IMR-90 (cell line): ENCODE results near the gene FOSB. TPM values are rescaled to one million over a fixed set of nuclear protein-coding genes. Genes with fewer than 3 reads are reported as not detected.

Experiments used
- ATAC-seq: fragments of 200-7000 bp; cut with Tn5 transposase; 2 replicates; pipeline ENCODE4 v1.9.1; 2020; ENCODE audit warnings: low read depth, mild to moderate bottlenecking, moderate library complexity
- BruUV-seq: library from RNA; stranded (reverse); fragments of 400-500 nt; replicated peaks from 2 replicates; lab custom pipeline; 2021; lab: Mats Ljungman, UMichigan
- CTCF ChIA-PET: fragments of 300-600 bp; formaldehyde crosslinking; extraction: SDS; loops from one replicate; lab custom pipeline; 2021; ENCODE audit warnings: antibody characterized with exemption; lab: Yijun Ruan, JAX
- POLR2A ChIA-PET: fragments of 300-600 bp; sonication (Branson Sonifier 250); formaldehyde crosslinking; loops from one replicate; lab custom pipeline; 2022; ENCODE audit warnings: antibody characterized with exemption; ENCODE audit not compliant: unreplicated experiment; lab: Charles Lee
- DNase-seq: peaks from one replicate; pipeline ENCODE4 v3.0.0; 2013
- H2AFZ ChIP-seq: replicated peaks from 2 replicates; pipeline ENCODE3; 2013; ENCODE audit warnings: low read length, mild to moderate bottlenecking; ENCODE audit not compliant: poor library complexity
- H2AK5ac ChIP-seq: 2 replicates; pipeline ENCODE4 v1.6.1; 2013; ENCODE audit warnings: low read depth, low read length, inconsistent platforms
- H2AK9ac ChIP-seq: replicated peaks from 2 replicates; pipeline ENCODE3; 2013; ENCODE audit warnings: mild to moderate bottlenecking, low read depth, low read length, moderate library complexity; ENCODE audit not compliant: poor library complexity
- H2BK120ac ChIP-seq: 2 replicates; pipeline ENCODE4 v1.6.1; 2013; ENCODE audit warnings: low read depth, low read length, inconsistent platforms
- H2BK15ac ChIP-seq: 3 replicates; pipeline ENCODE4 v1.6.1; 2013; ENCODE audit warnings: low read depth, low read length, inconsistent platforms
- H2BK20ac ChIP-seq: 2 replicates; pipeline ENCODE4 v1.6.1; 2013; ENCODE audit warnings: low read depth, mild to moderate bottlenecking, inconsistent platforms, low read length, moderate library complexity
- H2BK5ac ChIP-seq: 2 replicates; pipeline ENCODE4 v1.6.1; 2013; ENCODE audit warnings: mild to moderate bottlenecking, low read depth, low read length, inconsistent platforms; ENCODE audit not compliant: poor library complexity, severe bottlenecking
- H3K14ac ChIP-seq: replicated peaks from 2 replicates; pipeline ENCODE4 v1.6.1; 2013; ENCODE audit warnings: low read depth, low read length, inconsistent platforms
- H3K18ac ChIP-seq: 2 replicates; pipeline ENCODE4 v1.6.1; 2013; ENCODE audit warnings: low read depth, low read length, control low read depth
- H3K23ac ChIP-seq: 2 replicates; pipeline ENCODE4 v1.6.1; 2013; ENCODE audit warnings: low read depth, low read length, inconsistent platforms
- H3K27ac ChIP-seq: 2 replicates; pipeline ENCODE4 v1.5.1; 2013; ENCODE audit warnings: mild to moderate bottlenecking, control low read depth, low read length; ENCODE audit not compliant: insufficient read depth
- H3K27me3 ChIP-seq: 2 replicates; pipeline ENCODE4 v1.6.1; 2013; ENCODE audit warnings: low read length; ENCODE audit not compliant: control insufficient read depth, insufficient read depth
- H3K36me3 ChIP-seq: 2 replicates; pipeline ENCODE4 v1.6.1; 2013; ENCODE audit warnings: low read length, mixed read lengths; ENCODE audit not compliant: control insufficient read depth, insufficient read depth
- H3K4ac ChIP-seq: 2 replicates; pipeline ENCODE4 v1.6.1; 2013; ENCODE audit warnings: low read depth, low read length, inconsistent platforms
- H3K4me1 ChIP-seq: 2 replicates; pipeline ENCODE4 v1.6.1; 2013; ENCODE audit warnings: low read length, mixed read lengths; ENCODE audit not compliant: control insufficient read depth, insufficient read depth
- H3K4me2 ChIP-seq: 2 replicates; pipeline ENCODE4 v1.6.1; 2013; ENCODE audit warnings: low read depth, mild to moderate bottlenecking, control low read depth, low read length, moderate library complexity
- H3K4me3 ChIP-seq: 2 replicates; pipeline ENCODE4 v1.5.1; 2013; ENCODE audit warnings: low read depth, mild to moderate bottlenecking, control low read depth, low read length, moderate library complexity; ENCODE audit not compliant: insufficient read depth
- H3K56ac ChIP-seq: 2 replicates; pipeline ENCODE4 v1.6.1; 2013; ENCODE audit warnings: low read length, inconsistent platforms; ENCODE audit not compliant: insufficient read depth; ENCODE audit errors: extremely low read depth
- H3K79me1 ChIP-seq, 2 experiments: 2 replicates each; pipeline ENCODE4 v1.6.1; 2013; ENCODE audit warnings: low read length in 2 of 2, inconsistent platforms in 1 of 2, low read depth in 1 of 2
- H3K9ac ChIP-seq: 2 replicates; pipeline ENCODE4 v1.6.1; 2013; ENCODE audit warnings: low read depth, low read length, control low read depth
- H3K9me1 ChIP-seq: 2 replicates; pipeline ENCODE4 v1.6.1; 2013; ENCODE audit warnings: low read length, inconsistent platforms; ENCODE audit not compliant: insufficient read depth
- H3K9me3 ChIP-seq: 2 replicates; pipeline ENCODE4 v1.6.1; 2013; ENCODE audit warnings: low read length; ENCODE audit not compliant: control insufficient read depth, insufficient read depth
- H4K20me1 ChIP-seq: 2 replicates; pipeline ENCODE4 v1.6.1; 2013; ENCODE audit warnings: low read length, inconsistent platforms; ENCODE audit not compliant: insufficient read depth
- H4K5ac ChIP-seq: 2 replicates; pipeline ENCODE4 v1.6.1; 2013; ENCODE audit warnings: mild to moderate bottlenecking, low read depth, low read length, control low read depth
- H4K8ac ChIP-seq, 2 experiments: 2 replicates each; pipeline ENCODE4 v1.6.1; 2013; ENCODE audit warnings: low read depth in 2 of 2, low read length in 2 of 2, control low read depth in 1 of 2, inconsistent platforms in 1 of 2
- H4K91ac ChIP-seq: 2 replicates; pipeline ENCODE4 v1.6.1; 2013; ENCODE audit warnings: low read depth, low read length, inconsistent platforms; ENCODE audit not compliant: insufficient read depth
- BHLHE40 ChIP-seq: fragments of 150-350 bp; IDR thresholded peaks from 2 replicates; pipeline ENCODE4 v1.6.1; 2016; ENCODE audit warnings: mild to moderate bottlenecking, low read depth, low read length
- CEBPB ChIP-seq: IDR thresholded peaks from 2 replicates; pipeline ENCODE4 v1.6.1; 2012; ENCODE audit warnings: low read depth, low read length, improper control_type of control experiment
- CHD1 ChIP-seq: IDR thresholded peaks from 2 replicates; pipeline ENCODE4 v1.6.1; 2012; ENCODE audit warnings: low read depth, low read length, improper control_type of control experiment
- CTCF ChIP-seq: conservative IDR thresholded peaks from 2 replicates; pipeline ENCODE4 v1.5.1; 2012; ENCODE audit warnings: mild to moderate bottlenecking, low read depth, low read length, improper control_type of control experiment
- ELK1 ChIP-seq: fragments of 150-350 bp; IDR thresholded peaks from 2 replicates; pipeline ENCODE4 v1.6.1; 2016; ENCODE audit warnings: low read depth, mild to moderate bottlenecking, low read length, moderate library complexity, borderline replicate concordance
- FOS ChIP-seq: fragments of 150-350 bp; IDR thresholded peaks from 2 replicates; pipeline ENCODE4 v1.6.1; 2016; ENCODE audit warnings: low read depth, low read length
- MAFK ChIP-seq: IDR thresholded peaks from 2 replicates; pipeline ENCODE4 v1.6.1; 2012; ENCODE audit warnings: low read depth, low read length, improper control_type of control experiment
- MAZ ChIP-seq: IDR thresholded peaks from 2 replicates; pipeline ENCODE4 v1.6.1; 2012; ENCODE audit warnings: low read depth, mild to moderate bottlenecking, low read length, improper control_type of control experiment, moderate library complexity, borderline replicate concordance
- MXI1 ChIP-seq: IDR thresholded peaks from 2 replicates; pipeline ENCODE4 v1.6.1; 2012; ENCODE audit warnings: low read depth, mild to moderate bottlenecking, low read length, moderate library complexity, borderline replicate concordance
- NFE2L2 ChIP-seq: fragments of 150-350 bp; IDR thresholded peaks from 2 replicates; pipeline ENCODE4 v1.6.1; 2016; ENCODE audit warnings: low read depth, mild to moderate bottlenecking, low read length
- POLR2A ChIP-seq: IDR thresholded peaks from 2 replicates; pipeline ENCODE4 v1.6.1; 2012; ENCODE audit warnings: mild to moderate bottlenecking, low read depth, low read length
- RAD21 ChIP-seq: IDR thresholded peaks from 2 replicates; pipeline ENCODE4 v1.6.1; 2012; ENCODE audit warnings: low read length, improper control_type of control experiment
- RCOR1 ChIP-seq: IDR thresholded peaks from 2 replicates; pipeline ENCODE4 v1.6.1; 2012; ENCODE audit warnings: mild to moderate bottlenecking, low read length, improper control_type of control experiment; ENCODE audit not compliant: insufficient replicate concordance
- RFX5 ChIP-seq: IDR thresholded peaks from 2 replicates; pipeline ENCODE4 v1.8.0; 2012; ENCODE audit warnings: low read depth, mild to moderate bottlenecking, low read length, moderate library complexity
- SMC3 ChIP-seq: fragments of 150-350 bp; IDR thresholded peaks from 2 replicates; pipeline ENCODE4 v1.6.1; 2016; ENCODE audit warnings: low read depth, mild to moderate bottlenecking, antibody characterized with exemption, low read length, moderate library complexity
- USF2 ChIP-seq: fragments of 150-350 bp; IDR thresholded peaks from 2 replicates; pipeline ENCODE4 v1.6.1; 2017; ENCODE audit warnings: mild to moderate bottlenecking, antibody characterized with exemption, low read length, low read depth
- WGBS, 2 experiments: methylation state at CpG; one replicate each; pipeline versions ENCODE4 v1.1.5 to v1.1.7; 2013; ENCODE audit warnings: missing lambda C conversion rate in 2 of 2; ENCODE audit not compliant: insufficient read length in 1 of 2; ENCODE audit errors: extremely low coverage in 2 of 2; 5-methylcytosine and 5-hydroxymethylcytosine counted together
- dilution Hi-C: fragments of 300-500 bp; cut with HindIII; formaldehyde crosslinking; loops from one replicate; pipeline ENCODE4 v1.14.3; 2018; ENCODE audit warnings: low sequenced_read_pairs; ENCODE audit not compliant: unreplicated experiment
- in situ Hi-C: fragments of 300-500 bp; cut with MboI; formaldehyde crosslinking; loops from 3 replicates; pipeline ENCODE4 v1.14.3; 2019; ENCODE audit warnings: low sequenced_read_pairs, inconsistent platforms, mixed read lengths
- intact Hi-C: fragments of 100-400 bp; cut with micrococcal nuclease; formaldehyde crosslinking; loops from 2 replicates; pipeline ENCODE4 v1.10.0; 2022
- polyA plus RNA-seq, 3 experiments: library from polyadenylated mRNA; depleted of rRNA; stranded (reverse); fragments of >200 nt; gene quantifications; 2 replicates each; pipeline ENCODE4 v1.2.3, GENCODE V29; 2012; ENCODE audit warnings: low replicate concordance in 1 of 3
- total RNA-seq: library from RNA; depleted of rRNA; stranded (reverse); fragments of >200 nt; gene quantifications from 2 replicates; pipeline ENCODE4 v1.2.3, GENCODE V29; 2012

FOSB gene
- total and polyA plus RNA-seq, 2 of the 4 experiments (the other 2 are of a cell fraction): 11.1 to 15.6 TPM

- ChIA-PET CTCF (no interaction called here), POLR2A (no interaction called here)
- TF ChIP-seq BHLHE40 (no peak), ELK1 (no peak), USF2 (no peak), MAZ (no peak), FOS (no peak), CHD1 (no peak), NFE2L2 (no peak), CTCF (peak; percentile 54), RFX5 (no peak), MXI1 (no peak), SMC3 (peak; percentile 16; the same call in 1 of the 2 replicates), RCOR1 (peak; percentile 96), MAFK (peak; percentile 97), CEBPB (no peak), POLR2A (no peak), RAD21 (peak; percentile 47)
- H2BK120ac ChIP-seq: no peak overlapping the region
- H3K14ac ChIP-seq: no peak overlapping the region
- ATAC-seq: no peak
- peaks cover 0 to 31% of the 10 kb centered on the region in 2 experiments; a peak in 2 of 4 replicates for H3K79me1 ChIP-seq
- peak; percentile 52 for DNase-seq
- H4K5ac ChIP-seq: no peak overlapping the region
- no peak overlapping the region for H3K27ac ChIP-seq
- intact Hi-C loops: no loop called here
- no TSS peak for BruUV-seq
- H3K9me1 ChIP-seq: peaks cover 2% of the 10 kb centered on the region; the same call in 1 of the 2 replicates
- H2AK5ac ChIP-seq: no peak overlapping the region
- H4K20me1 ChIP-seq: no peaks in the 10 kb centered on the region
- dilution Hi-C loops: no loop called here
- H3K56ac ChIP-seq: no peak overlapping the region
- no peak overlapping the region for H3K4me3 ChIP-seq
- no peak overlapping the region for H4K91ac ChIP-seq
- H2AFZ ChIP-seq: no peak overlapping the region
- H3K36me3 ChIP-seq: no peaks in the 10 kb centered on the region
- no peaks in the 10 kb centered on the region for H3K9me3 ChIP-seq
- no CpG with 5 or more reads among the region's 6 CpGs for WGBS, 2 experiments
- no peak overlapping the region for H3K23ac ChIP-seq
- H2AK9ac ChIP-seq: no peak overlapping the region
- no peak overlapping the region for H3K18ac ChIP-seq
- no peak overlapping the region for H3K9ac ChIP-seq
- no peak overlapping the region for H2BK15ac ChIP-seq
- H2BK5ac ChIP-seq: no peak overlapping the region
- peaks cover 15% of the 10 kb centered on the region for H3K4me1 ChIP-seq
- no peak overlapping the region for H3K4ac ChIP-seq
- in situ Hi-C loops: no loop called here
- H3K27me3 ChIP-seq: no peaks in the 10 kb centered on the region
- no peak overlapping the region for H3K4me2 ChIP-seq
- H2BK20ac ChIP-seq: no peak overlapping the region
- H4K8ac ChIP-seq: no peak overlapping the region
These were observed 21.5 kb upstream of the FOSB start for GRCh38 chr19:45446295-45446694.
